ENCODE measurements around the gene KLHL24.
"Not testable (repeated sequence)": the region's sequence is repeated elsewhere in the genome, so short reads cannot be mapped to it uniquely, and the experiment has no call there.

The KLHL24 gene

DNA sequence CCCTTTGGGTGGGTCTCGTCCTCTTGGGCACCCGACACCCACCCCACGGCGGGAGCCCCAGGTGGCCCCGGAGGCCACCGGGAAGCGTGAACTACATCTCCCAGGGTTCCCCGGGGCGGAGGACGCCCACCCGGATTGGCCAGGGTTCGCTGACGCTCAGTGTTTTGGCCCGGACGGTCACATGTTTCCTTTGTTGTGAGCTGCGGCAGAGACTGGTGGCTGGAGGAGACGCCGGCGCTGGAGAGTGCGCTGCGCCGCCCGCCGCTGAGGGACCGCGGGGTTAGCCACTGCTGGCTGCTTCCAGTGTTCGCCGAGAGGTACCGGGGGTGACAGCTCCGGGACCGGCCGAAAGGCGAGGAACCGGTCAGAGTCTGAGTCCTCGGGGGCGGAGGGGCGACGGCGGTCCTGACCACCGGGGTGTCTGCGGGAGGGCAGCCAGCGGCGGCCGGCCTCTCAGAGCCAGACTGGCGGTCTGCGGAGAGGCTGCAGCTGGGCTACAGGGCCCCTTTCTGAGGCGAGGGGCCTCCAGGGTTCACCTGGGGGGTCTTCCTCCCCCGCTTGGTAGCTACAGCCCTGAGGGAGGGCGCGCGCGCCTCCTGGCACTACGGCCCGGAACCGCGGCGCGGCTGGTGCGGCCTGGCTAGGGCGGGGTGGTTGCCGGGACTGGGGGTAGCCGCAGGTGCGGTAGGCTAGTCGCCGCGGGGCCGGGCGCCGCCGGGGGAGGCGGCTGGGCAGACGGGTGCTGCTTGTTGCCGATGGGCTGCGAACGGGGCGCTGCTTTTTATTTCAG, at the start of gene KLHL24:
TSS of gene KLHL24 (plus strand) at position 193 of the 790 bp plus-strand sequence. CDS start 14,734 bp downstream, outside the sequence.
- DNase-seq: peak; percentile 76

DNA sequence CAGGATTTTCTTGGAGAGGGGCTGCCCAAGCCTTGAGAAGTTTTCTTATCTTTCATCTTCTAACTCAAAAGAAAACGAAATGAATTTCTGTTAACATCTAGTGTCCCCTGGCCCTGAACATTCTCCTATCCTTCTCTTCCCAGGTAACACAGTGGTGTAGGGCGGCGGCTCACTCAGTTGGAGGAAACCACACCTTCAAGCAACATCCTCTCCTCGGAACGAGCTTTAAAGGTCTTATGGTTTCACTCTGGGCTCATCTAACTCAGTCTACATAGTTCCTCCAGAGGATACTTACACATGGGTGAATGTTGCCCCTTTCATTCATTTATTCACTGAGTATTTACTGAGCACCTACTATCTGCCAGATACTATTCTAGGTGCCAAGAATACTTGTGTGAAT, 48.9 kb upstream of the KLHL24 start:
- DNase-seq: no peak

- DNase-seq: no peak
Observed at GRCh38 chr3:183587336-183587735, 48.1 kb upstream of the KLHL24 start.

DNA sequence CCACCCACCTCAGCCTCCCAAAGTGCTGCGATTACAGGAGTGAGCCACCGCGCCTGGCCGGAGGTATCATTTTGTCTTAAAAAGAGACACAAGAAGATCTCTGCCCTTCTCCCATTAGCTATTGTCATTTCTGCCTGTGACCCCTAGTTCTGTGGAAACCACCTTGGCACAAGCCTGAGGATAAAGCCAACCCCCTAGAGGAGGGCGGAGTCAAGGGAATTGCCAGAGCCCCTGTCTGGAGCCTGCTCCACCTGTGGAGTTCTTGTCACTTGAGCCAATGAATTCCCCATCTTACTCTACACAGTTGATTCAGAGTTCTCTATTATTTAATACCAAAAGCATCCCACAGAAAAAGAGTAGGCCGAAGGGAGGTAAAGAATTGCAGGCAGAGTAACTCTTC, 45.0 kb upstream of the KLHL24 start:
- no peak for DNase-seq

GRCh38 chr3:183591881-183592521, 43.4 kb upstream of the KLHL24 start:
- no peak for DNase-seq

DNA sequence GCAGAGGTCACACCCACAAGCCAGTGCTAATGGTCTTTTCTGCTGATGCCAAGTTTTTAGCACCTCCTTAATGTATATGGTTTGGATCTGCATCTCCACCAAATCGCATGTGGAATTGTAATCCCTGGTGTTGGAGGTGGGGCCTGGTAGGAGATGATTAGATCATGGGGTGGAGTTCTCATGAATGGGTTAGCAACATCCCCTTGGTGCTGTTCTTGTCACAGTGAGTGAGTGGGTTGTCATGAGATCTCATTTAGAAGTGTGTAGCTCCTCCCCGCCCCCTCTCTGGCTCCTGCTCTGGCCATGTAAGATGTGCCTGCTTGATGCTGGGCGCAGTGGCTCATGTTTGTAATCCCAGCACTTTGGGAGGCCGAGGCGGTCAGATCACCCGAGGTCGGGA, 42.6 kb upstream of the KLHL24 start:
- DNase-seq: no peak

DNA sequence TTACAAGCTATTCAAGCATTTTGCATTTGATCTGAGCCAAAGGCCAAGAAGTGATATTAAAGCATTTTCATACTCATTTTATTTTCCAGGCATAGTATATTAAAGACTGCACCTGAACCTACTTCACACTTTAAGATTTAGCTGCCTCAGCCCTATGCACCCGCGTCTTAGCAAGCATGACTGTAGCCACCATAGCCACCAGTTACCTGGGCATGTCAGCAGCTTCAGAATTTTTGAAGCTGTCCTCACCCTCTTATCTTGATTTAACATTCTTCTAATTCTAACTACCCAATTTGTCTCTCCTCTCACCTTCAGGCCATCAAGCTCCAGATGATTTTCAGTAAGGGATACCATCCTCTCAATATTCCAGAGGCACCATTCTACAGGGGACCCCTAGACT, 40.8 kb upstream of the KLHL24 start:
- no peak for DNase-seq

DNA sequence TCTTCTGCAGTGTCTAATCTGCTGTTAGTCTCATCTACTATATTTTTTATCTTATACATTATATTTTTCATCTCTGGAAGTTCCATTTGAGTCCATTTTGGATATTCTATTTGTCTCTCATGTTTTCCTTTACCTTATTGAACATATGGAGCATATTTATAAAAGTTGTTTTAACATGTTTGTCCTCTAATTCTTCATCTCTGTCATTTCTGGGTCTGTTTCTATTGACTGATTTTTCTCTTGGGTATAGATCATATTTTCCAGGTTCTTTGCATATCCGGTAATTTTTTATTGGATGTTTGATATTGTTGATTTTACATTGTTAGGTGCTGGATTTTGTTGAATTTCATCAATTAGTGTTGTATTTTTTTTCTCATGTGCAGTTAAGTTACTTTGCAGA, 37.5 kb upstream of the KLHL24 start:
- no peak for DNase-seq

DNA sequence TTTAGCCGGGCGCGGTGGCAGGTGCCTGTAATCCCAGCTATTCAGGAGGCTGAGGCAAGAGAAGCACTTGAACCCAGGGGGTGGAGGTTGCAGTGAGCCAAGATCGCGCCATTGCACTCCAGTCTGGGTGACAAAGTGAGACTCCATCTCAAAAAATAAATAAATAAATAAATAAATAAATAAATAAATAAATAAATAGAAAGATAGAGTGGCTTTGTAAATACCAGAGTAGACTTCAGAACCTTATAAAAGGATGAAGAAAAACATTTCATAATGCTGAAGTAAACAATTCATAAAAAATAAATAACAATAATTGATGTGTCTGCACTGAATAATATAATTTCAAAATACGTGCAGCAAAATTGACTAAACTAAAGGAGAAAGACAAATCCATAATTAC, 24.1 kb upstream of the KLHL24 start:
- not testable (repeated sequence) for DNase-seq

GRCh38 chr3:183613366-183614285, 21.8 kb upstream of the KLHL24 start:
- no peak for DNase-seq

DNA sequence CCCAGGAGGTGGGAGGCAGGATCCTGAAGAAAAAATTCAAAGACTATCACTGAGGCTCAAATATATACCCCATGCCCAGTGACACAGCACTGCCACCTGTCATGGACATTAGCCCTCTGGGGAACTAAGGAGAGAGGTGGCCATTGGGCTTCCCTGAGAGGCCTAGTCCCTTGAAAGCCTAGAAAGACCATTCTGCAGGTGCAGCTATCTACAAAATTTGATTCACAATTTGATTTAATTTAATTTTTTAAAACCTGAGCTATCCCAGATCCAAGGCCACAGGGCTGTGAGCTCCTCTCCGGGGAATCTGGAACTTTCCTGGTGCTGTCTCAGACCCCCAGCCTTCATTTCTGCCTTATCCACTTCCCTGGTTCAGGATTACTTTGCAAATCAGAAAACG, 16.9 kb upstream of the KLHL24 start:
- DNase-seq: no peak

GRCh38 chr3:183619010-183619409, 16.4 kb upstream of the KLHL24 start:
- DNase-seq: no peak

DNA sequence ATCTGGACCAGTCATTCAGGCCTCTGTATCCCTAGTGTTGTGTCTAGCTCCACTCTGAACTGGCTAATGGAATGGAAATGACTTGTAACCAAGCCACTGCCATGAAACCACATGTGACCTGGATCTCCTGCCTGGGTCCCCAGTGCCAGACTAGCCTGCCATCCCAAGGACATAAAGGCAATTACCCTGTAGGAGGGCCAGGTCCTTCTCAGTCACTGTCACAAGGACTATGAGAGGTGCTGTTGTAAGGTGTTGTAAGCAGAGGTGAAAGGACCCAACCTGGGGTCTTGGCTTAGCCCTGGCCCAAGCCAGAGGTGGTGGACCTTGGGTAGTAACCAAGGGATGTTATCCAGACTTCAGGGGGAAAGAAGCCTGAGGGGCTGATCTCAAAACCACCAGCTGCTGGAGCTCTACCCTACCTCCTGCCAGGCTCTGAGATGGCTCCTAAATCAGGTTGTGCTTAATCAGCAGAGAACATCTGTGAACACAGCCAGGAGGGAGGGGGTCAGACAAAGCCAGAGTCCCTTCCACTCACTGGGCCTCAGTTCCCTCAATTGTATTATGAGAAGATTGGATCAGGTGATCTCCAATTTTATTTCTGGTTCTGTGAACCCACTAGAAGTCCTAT, 15.7 kb upstream of the KLHL24 start:
- DNase-seq: no peak

- no peak for DNase-seq
Observed at GRCh38 chr3:183620252-183620628, 15.2 kb upstream of the KLHL24 start.

DNA sequence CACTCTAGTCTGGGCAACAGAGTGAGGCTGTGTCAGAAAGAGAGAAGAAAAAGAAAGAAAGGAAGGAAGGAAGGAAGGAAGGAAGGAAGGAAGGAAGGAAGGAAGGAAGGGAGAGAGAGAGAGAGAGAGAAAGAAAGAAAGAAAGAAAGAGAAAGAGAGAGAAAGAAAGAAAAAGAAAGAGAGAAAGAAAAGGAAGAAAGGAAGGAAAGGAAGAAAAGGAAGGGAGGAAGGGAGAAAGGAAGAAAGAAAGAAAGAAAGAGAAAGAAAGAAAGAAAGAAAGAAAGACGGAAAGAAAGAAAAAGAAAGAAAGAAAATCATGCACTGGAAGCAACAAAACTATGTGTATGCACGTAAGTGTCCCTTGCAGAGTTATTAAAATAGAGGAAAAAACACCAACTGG, 12.9 kb upstream of the KLHL24 start:
- DNase-seq: not testable (repeated sequence)

DNA sequence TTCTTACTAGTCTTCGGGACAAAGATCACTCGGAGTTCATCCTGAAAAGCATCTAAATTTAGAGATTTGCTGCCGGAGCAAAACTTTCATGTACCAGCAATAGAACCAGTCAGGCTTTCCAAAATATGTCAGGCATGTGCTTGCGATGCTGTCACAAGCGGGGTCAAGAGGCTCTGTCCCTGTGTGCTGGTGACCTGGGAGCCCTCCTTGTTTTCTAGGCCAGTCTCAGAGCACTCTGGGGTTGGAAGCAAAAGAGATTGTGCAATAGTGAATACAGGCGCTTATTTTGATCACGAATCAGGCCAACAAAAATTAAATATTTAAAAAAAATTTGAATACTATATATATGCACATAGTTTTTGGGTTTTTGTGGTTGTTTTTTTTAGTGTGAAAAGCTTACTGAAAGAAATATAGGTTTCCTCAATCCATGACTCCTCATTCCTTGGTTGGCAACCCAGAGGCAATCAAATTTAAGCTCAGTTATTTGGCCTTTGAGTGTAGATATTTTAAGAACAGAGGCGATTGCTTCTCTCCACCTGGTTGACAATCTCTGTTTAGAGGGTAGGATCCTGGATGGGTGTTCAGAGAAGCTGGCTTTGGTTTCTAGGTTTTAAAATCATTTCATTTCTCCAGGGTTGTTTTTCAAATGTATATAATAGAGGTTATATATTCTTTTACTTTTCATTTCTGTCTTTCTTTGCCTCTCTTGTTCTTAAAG, 8.4 kb upstream of the KLHL24 start:
- no peak for DNase-seq

- no peak for DNase-seq
Observed at GRCh38 chr3:183629546-183630301, 5.7 kb upstream of the KLHL24 start.

GRCh38 chr3:183631715-183632114, 3.7 kb upstream of the KLHL24 start:
- DNase-seq: no peak

GRCh38 chr3:183632725-183633124, 2.7 kb upstream of the KLHL24 start:
- DNase-seq: not testable (repeated sequence)

- no peak for DNase-seq
Observed at GRCh38 chr3:183634707-183635106, 716 bp upstream of the KLHL24 start.

DNA sequence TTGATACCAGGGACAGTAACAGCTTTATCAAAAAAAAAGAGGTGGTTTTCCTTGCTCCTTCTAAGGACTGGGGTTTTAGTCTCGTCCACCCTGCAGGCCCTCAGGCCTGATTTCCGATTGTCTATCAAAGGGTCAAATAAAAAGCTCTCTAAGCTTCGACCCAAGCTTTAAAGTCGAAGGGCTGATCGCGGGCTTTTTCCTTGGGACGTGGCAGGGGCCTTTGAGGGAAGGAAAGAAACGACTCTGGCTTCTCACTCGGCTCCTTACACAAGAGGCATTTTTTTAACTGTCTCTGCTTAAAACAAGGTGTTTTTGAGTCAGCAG, 354 bp upstream of the KLHL24 start:
- DNase-seq: no peak
